Neuronal stem cell (in vitro differentiated cells): ENCODE measurements around the gene RHO.

Experiments
- DNase-seq: peaks from one replicate; pipeline ENCODE4 v3.0.0-alpha.2; 2013; ENCODE audit warnings: low spot score
- H2AFZ ChIP-seq: one replicate; pipeline ENCODE4 v1.6.1; 2013; ENCODE audit warnings: mild to moderate bottlenecking, low read length, inconsistent platforms
- H2AK5ac ChIP-seq: 2 replicates; pipeline ENCODE4 v1.6.1; 2013; ENCODE audit warnings: low read depth, mild to moderate bottlenecking, inconsistent platforms, low read length, moderate library complexity, mixed read lengths
- H2BK120ac ChIP-seq: 2 replicates; pipeline ENCODE4 v1.6.1; 2013; ENCODE audit warnings: low read depth, mild to moderate bottlenecking, inconsistent platforms, low read length, moderate library complexity, mixed read lengths
- H2BK12ac ChIP-seq: one replicate; pipeline ENCODE4 v1.6.1; 2013; ENCODE audit warnings: low read length, inconsistent platforms
- H2BK15ac ChIP-seq: 2 replicates; pipeline ENCODE4 v1.6.1; 2013; ENCODE audit warnings: mild to moderate bottlenecking, low read length, inconsistent platforms, mixed read lengths
- H2BK5ac ChIP-seq: one replicate; pipeline ENCODE4 v1.6.1; 2013; ENCODE audit warnings: inconsistent platforms, mild to moderate bottlenecking, low read length, moderate library complexity
- H3K14ac ChIP-seq: one replicate; pipeline ENCODE4 v1.6.1; 2013; ENCODE audit warnings: low read length, inconsistent platforms
- H3K18ac ChIP-seq: 2 replicates; pipeline ENCODE4 v1.6.1; 2013; ENCODE audit warnings: low read length, inconsistent platforms
- H3K23ac ChIP-seq: 2 replicates; pipeline ENCODE4 v1.6.1; 2013; ENCODE audit warnings: low read depth, mild to moderate bottlenecking, mixed read lengths, low read length, inconsistent platforms; ENCODE audit not compliant: poor library complexity
- H3K27ac ChIP-seq: replicated peaks from 3 replicates; pipeline ENCODE4 v1.5.1; 2013; ENCODE audit warnings: low read length, inconsistent platforms
- H3K27me3 ChIP-seq, 3 experiments: 2 replicates each; pipeline ENCODE4 v1.6.1; 2013; ENCODE audit warnings: low read length in 3 of 3, mild to moderate bottlenecking in 2 of 3, inconsistent platforms in 1 of 3, low read depth in 1 of 3, mixed read lengths in 1 of 3, moderate library complexity in 1 of 3; ENCODE audit not compliant: control insufficient read depth in 3 of 3, insufficient read depth in 3 of 3
- H3K36me3 ChIP-seq, 2 donors: replicated peaks in 1 of 2; 2 replicates each; pipeline ENCODE4 v1.6.1; 2013; ENCODE audit warnings: low read length in 2 of 2; ENCODE audit not compliant: control insufficient read depth in 2 of 2, insufficient read depth in 2 of 2
- H3K4ac ChIP-seq: 2 replicates; pipeline ENCODE4 v1.6.1; 2013; ENCODE audit warnings: inconsistent platforms, mild to moderate bottlenecking, low read length, moderate library complexity
- H3K4me1 ChIP-seq, 2 donors: 1 replicate in 1 of 2; 2 replicates in 1 of 2; pipeline ENCODE4 v1.6.1; 2013; ENCODE audit warnings: low read length in 2 of 2, low read depth in 1 of 2; ENCODE audit not compliant: control insufficient read depth in 2 of 2, insufficient read depth in 1 of 2
- H3K4me2 ChIP-seq: one replicate; pipeline ENCODE4 v1.6.1; 2013; ENCODE audit warnings: mild to moderate bottlenecking, low read length, inconsistent platforms; ENCODE audit not compliant: insufficient read depth, poor library complexity, severe bottlenecking
- H3K4me3 ChIP-seq, 2 donors: 2 replicates each; pipeline ENCODE4 v1.5.1; 2013; ENCODE audit warnings: low read length in 2 of 2, mild to moderate bottlenecking in 2 of 2, inconsistent platforms in 1 of 2, moderate library complexity in 1 of 2
- H3K79me1 ChIP-seq: one replicate; pipeline ENCODE4 v1.6.1; 2013; ENCODE audit warnings: low read depth, mild to moderate bottlenecking, inconsistent platforms, low read length, moderate library complexity
- H3K9ac ChIP-seq: one replicate; pipeline ENCODE4 v1.6.1; 2013; ENCODE audit warnings: mild to moderate bottlenecking, low read depth, low read length, inconsistent platforms; ENCODE audit not compliant: poor library complexity
- H3K9me3 ChIP-seq, 2 donors: replicated peaks in 1 of 2; 2 replicates each; pipeline versions ENCODE3 to v1.6.1; 2013; ENCODE audit warnings: low read length in 2 of 2, mild to moderate bottlenecking in 2 of 2, inconsistent platforms in 1 of 2, low read depth in 1 of 2, mixed read lengths in 1 of 2, moderate library complexity in 1 of 2; ENCODE audit not compliant: control insufficient read depth in 2 of 2, insufficient read depth in 1 of 2
- H4K8ac ChIP-seq: one replicate; pipeline ENCODE4 v1.6.1; 2013; ENCODE audit warnings: low read depth, mild to moderate bottlenecking, inconsistent platforms, low read length, moderate library complexity
- H4K91ac ChIP-seq: one replicate; pipeline ENCODE4 v1.6.1; 2013; ENCODE audit warnings: low read length, low read depth, mild to moderate bottlenecking, inconsistent platforms; ENCODE audit not compliant: poor library complexity
- WGBS, 2 donors: extraction: QIAGEN DNeasy Blood & Tissue Kit; methylation state at CpG; one replicate each; pipeline ENCODE4 v1.1.7; 2013; ENCODE audit warnings: missing lambda C conversion rate in 2 of 2, mixed read lengths in 1 of 2; ENCODE audit not compliant: insufficient read length in 2 of 2, insufficient replicate concordance in 1 of 2; ENCODE audit errors: extremely low coverage in 2 of 2; 5-methylcytosine and 5-hydroxymethylcytosine counted together

Gene RHO

GRCh38 chr3:129518038-129518561 is 10.3 kb upstream of the RHO start:
- Histone ChIP-seq H3K27ac (no peak overlapping the region), H3K9me3 (no peaks in the 10 kb centered on the region), H2BK15ac (no peak overlapping the region), H3K4me1 (peaks cover 0 to 7% of the 10 kb centered on the region in 2 donors), H2BK120ac (no peak overlapping the region), H3K4ac (no peak overlapping the region), H3K36me3 (peaks cover 13 to 44% of the 10 kb centered on the region in 2 donors), H3K4me3 (no peak overlapping the region), H3K27me3 (no peaks in the 10 kb centered on the region), H2AK5ac (no peak overlapping the region), H3K14ac (no peak overlapping the region), H2BK5ac (peak overlapping the region; percentile 68), H3K9ac (no peak overlapping the region), H3K79me1 (no peaks in the 10 kb centered on the region), H3K18ac (peak overlapping the region; percentile 40), H3K23ac (peak overlapping the region; percentile 17), H2AFZ (no peak overlapping the region), H4K8ac (no peak overlapping the region), H3K4me2 (no peak overlapping the region), H4K91ac (no peak overlapping the region), H2BK12ac (no peak overlapping the region)
- no CpG with 5 or more reads among the region's 8 CpGs for WGBS, 2 donors
- DNase-seq, result no peak

- Histone ChIP-seq H2BK5ac (peak overlapping the region; percentile 68), H3K36me3 (peaks cover 13 to 39% of the 10 kb centered on the region in 2 donors), H2BK120ac (no peak overlapping the region), H3K27me3 (no peaks in the 10 kb centered on the region), H3K23ac (no peak overlapping the region), H2AFZ (no peak overlapping the region), H4K91ac (no peak overlapping the region), H3K4me1 (peaks cover 0 to 7% of the 10 kb centered on the region in 2 donors), H3K79me1 (no peaks in the 10 kb centered on the region), H2AK5ac (no peak overlapping the region), H3K27ac (no peak overlapping the region), H4K8ac (no peak overlapping the region), H3K14ac (no peak overlapping the region), H3K9ac (no peak overlapping the region), H3K4me3 (no peak overlapping the region), H3K4me2 (no peak overlapping the region), H3K18ac (no peak overlapping the region), H3K9me3 (no peaks in the 10 kb centered on the region), H3K4ac (no peak overlapping the region), H2BK12ac (no peak overlapping the region), H2BK15ac (no peak overlapping the region)
- DNase-seq, result no peak
- no CpG with 5 or more reads among the region's 8 CpGs for WGBS, 2 donors
These were observed 9.9 kb upstream of the RHO start for GRCh38 chr3:129518581-129518980.

- Histone ChIP-seq H4K8ac (no peak overlapping the region), H2BK12ac (peak overlapping the region; percentile 4), H2BK15ac (no peak overlapping the region), H3K27ac (no peak overlapping the region), H3K18ac (no peak overlapping the region), H3K27me3 (no peaks in the 10 kb centered on the region), H3K4me2 (no peak overlapping the region), H3K4ac (no peak overlapping the region), H2AK5ac (no peak overlapping the region), H3K9me3 (no peaks in the 10 kb centered on the region), H3K9ac (peak overlapping the region; percentile 32), H2BK5ac (no peak overlapping the region), H3K36me3 (peaks cover 10 to 30% of the 10 kb centered on the region in 2 donors), H3K14ac (no peak overlapping the region), H3K4me1 (peaks cover 0 to 7% of the 10 kb centered on the region in 2 donors), H3K79me1 (no peaks in the 10 kb centered on the region), H2AFZ (no peak overlapping the region), H2BK120ac (no peak overlapping the region), H4K91ac (no peak overlapping the region), H3K4me3 (no peak overlapping the region), H3K23ac (peak overlapping the region; percentile 44)
- no CpG with 5 or more reads among the region's 10 CpGs for WGBS, 2 donors
- no peak for DNase-seq
These were observed 9.0 kb upstream of the RHO start for GRCh38 chr3:129519449-129519848.

- Histone ChIP-seq H3K9me3 (no peaks in the 10 kb centered on the region), H3K18ac (peak overlapping the region; percentile 28), H2AFZ (no peak overlapping the region), H3K9ac (peak overlapping the region; percentile 32), H2BK5ac (no peak overlapping the region), H3K4me1 (peaks cover 0 to 7% of the 10 kb centered on the region in 2 donors), H2BK120ac (no peak overlapping the region), H3K27me3 (no peaks in the 10 kb centered on the region), H2BK12ac (no peak overlapping the region), H2AK5ac (no peak overlapping the region), H3K27ac (no peak overlapping the region), H3K23ac (peak overlapping the region; percentile 44), H4K91ac (no peak overlapping the region), H3K14ac (no peak overlapping the region), H4K8ac (no peak overlapping the region), H3K4me3 (no peak overlapping the region), H3K4ac (no peak overlapping the region), H3K4me2 (no peak overlapping the region), H2BK15ac (no peak overlapping the region), H3K79me1 (no peaks in the 10 kb centered on the region), H3K36me3 (peaks cover 10 to 24% of the 10 kb centered on the region in 2 donors)
- DNase-seq, result no peak
- WGBS, 2 donors, result no CpG with 5 or more reads among the region's 15 CpGs
These were observed 8.3 kb upstream of the RHO start for GRCh38 chr3:129519896-129520715.
